Melanocyte of skin (primary cell): ENCODE results near the gene PAQR5. TPM values are rescaled to one million over a fixed set of nuclear protein-coding genes. Genes with fewer than 3 reads are reported as not detected.

Source experiments
- total RNA-seq, 2 donors: library from RNA; depleted of rRNA; stranded (reverse); fragments of >200 nt; gene quantifications; 2 replicates each; pipeline ENCODE4 v1.2.3, GENCODE V29; 2012

PAQR5 gene
- total RNA-seq: under 1 TPM in 1 of 2 donors, not detected in 1; under 0.01 TPM

GRCh38 chr15:69298697-69299441, at the start of gene PAQR5:
PAQR5 (plus strand) TSS chr15:69298912; CDS start chr15:69360081, 61,169 bp downstream.

GRCh38 chr15:69413822-69414700, 115.3 kb downstream of the PAQR5 start, which contains the start of gene KIF23:
KIF23 (plus strand) TSS chr15:69414349; CDS start chr15:69414466, 117 bp downstream.

GRCh38 chr15:69452692-69453521, 154.2 kb downstream of the PAQR5 start, which contains the start of gene RPLP1:
RPLP1 (plus strand) TSS chr15:69452818; CDS start chr15:69452949, 131 bp downstream.

Other genes starting within 250 kb of the PAQR5 start
- gene GLCE, start 138.3 kb upstream of the PAQR5 start, total RNA-seq: 10 to 100 TPM; 12.4 to 23.3 TPM
- 10 to 100 TPM; 26.8 to 52.0 TPM for gene KIF23, start 115.4 kb downstream of the PAQR5 start, total RNA-seq
- gene RPLP1, start 153.9 kb downstream of the PAQR5 start, total RNA-seq: 10 to 100 TPM; 53.0 to 83.9 TPM